Measurements from ENCODE around the gene AGBL4.

GRCh38 chr1:48917901-48918603 lies 1105.7 kb downstream of the AGBL4 start:
- no peak for TF ChIP-seq EZH2 (IDR thresholded peaks at IDR 0.05; ENCODE audit: insufficient read depth, poor library complexity, severe bottlenecking)
- TF ChIP-seq EZH2phosphoT487 (IDR thresholded peaks at IDR 0.05; ENCODE audit: insufficient read depth, low read depth), result no peak

All from GM23248 (cell line).